MM.1S (cell line): ENCODE measurements around the gene AGK.

Source experiments
- CTCF ChIP-seq: fragments of 300-600 bp; sonication (generic); IDR thresholded peaks from 2 replicates; pipeline ENCODE4 v1.5.1; 2016; ENCODE audit warnings: antibody characterized with exemption, low read length, mixed read lengths
- EZH2 ChIP-seq: fragments of 300-600 bp; sonication (generic); optimal IDR thresholded peaks from 2 replicates; pipeline ENCODE3; 2017; ENCODE audit warnings: low read depth, mild to moderate bottlenecking, antibody characterized with exemption, low read length, mixed read lengths

- no peak for TF ChIP-seq EZH2
- no peak for TF ChIP-seq CTCF
Observed at GRCh38 chr7:141648276-141649114, 97.3 kb downstream of the AGK start.
